Fibroblast of lung (primary cell): ENCODE measurements around the gene MACF1.

ENCODE experiments used
- CTCF ChIP-seq, 2 donors: IDR thresholded peaks in 1 of 2; conservative IDR thresholded peaks in 1 of 2; 1 replicate in 1 of 2; 2 replicates in 1 of 2; pipeline ENCODE4 v1.5.1; 2011 to 2012; ENCODE audit warnings: low read length in 2 of 2, control low read depth in 1 of 2, inconsistent platforms in 1 of 2, low read depth in 1 of 2, mild to moderate bottlenecking in 1 of 2
- EZH2 ChIP-seq: IDR thresholded peaks from 2 replicates; pipeline ENCODE4 v1.5.1; 2012; ENCODE audit warnings: low read length, control low read depth, mild to moderate bottlenecking; ENCODE audit errors: missing control alignments

DNA sequence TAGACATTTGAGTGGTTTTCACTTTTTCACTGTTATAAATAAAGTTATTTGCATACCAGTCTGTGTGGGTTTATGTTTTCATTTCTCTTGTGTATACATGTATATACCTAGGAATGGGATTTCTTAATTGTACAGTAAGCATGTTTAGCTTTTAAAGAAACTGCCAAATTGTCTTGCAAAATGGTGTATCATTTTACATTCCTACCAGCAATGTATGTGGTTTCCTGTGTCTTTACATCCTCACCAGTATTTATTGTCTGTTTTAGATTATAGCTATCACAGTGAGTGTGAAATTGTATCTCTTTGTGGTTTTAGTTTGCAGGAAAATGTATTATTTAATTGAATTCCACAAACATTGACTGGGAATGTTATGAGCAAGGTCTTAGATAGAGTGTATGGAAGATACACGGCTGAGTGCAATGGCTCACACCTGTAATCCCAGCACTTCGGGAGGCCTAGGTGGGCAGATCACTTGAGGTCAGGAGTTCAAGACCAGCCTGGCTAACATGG is 57.3 kb downstream of the MACF1 start:
- TF ChIP-seq EZH2: no peak
- no peak for TF ChIP-seq CTCF (conservative IDR thresholded peaks at IDR 0.05 in 1 of 2, IDR thresholded peaks at IDR 0.05 in 1 of 2; ENCODE audit: low read depth in 1 of 2, low read length in 2 of 2)
